NCI-H2196 treated with DMSO at 0.1 percent for 48 hours (cell line): ENCODE data around the gene CCDC137.
"Not testable (repeated sequence)": the region's sequence is repeated elsewhere in the genome, so short reads cannot be mapped to it uniquely, and the experiment has no call there.

Source experiments
- DNase-seq: peaks from one replicate; lab custom pipeline; 2025; ENCODE audit not compliant: unreplicated experiment; lab: John Stamatoyannopoulos, UW

CCDC137 gene, protein sequence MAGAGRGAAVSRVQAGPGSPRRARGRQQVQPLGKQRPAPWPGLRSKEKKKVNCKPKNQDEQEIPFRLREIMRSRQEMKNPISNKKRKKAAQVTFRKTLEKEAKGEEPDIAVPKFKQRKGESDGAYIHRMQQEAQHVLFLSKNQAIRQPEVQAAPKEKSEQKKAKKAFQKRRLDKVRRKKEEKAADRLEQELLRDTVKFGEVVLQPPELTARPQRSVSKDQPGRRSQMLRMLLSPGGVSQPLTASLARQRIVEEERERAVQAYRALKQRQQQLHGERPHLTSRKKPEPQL

DNA sequence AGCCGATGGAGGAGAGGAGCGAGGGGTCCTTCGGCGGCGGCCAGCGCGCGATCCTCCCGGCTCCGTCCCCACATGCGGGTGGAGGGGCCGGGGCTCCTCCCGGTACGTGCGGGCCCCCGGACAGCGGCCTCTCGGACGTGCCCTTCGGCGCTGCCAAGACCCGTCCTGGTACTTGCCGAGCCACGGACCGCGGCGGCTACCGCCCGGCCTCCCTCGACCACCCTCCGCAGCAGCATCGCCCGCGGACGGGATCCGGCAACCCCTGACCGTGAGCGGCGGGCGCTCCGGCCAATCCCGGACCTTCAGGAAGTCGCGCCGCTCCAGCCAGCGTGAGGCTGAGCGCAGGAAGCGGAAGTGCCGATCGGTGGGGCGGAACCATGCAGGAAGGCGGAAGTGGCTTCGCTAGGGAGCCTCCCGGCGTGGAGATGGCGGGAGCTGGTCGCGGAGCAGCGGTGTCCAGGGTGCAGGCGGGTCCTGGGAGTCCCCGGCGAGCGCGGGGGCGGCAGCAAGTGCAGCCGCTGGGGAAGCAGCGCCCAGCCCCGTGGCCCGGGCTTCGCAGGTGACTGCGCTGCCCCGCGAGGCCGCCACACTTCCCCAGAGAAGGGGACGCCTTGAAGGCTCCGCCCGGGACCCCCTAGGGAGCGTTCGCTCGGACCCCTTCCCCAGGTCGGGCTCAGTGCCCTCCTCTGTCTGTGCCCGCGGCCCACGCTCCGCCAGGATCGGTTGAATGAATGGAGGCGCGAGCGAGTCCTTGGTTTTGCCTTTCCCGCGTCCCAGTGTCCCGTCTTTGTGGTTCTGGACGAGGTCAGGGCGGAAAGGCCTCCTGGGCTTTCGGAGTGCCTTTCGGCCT lies at the start of gene CCDC137, which contains the start of gene OXLD1:
Gene CCDC137 (plus strand): TSS at position 396 of the 850 bp plus-strand sequence. CDS start 30 bp downstream, at position 426.
Gene OXLD1 (minus strand): TSS at position 264 of the 850 bp plus-strand sequence. CDS start 28 bp downstream, at position 236.
- DNase-seq = peak; percentile 95

DNA sequence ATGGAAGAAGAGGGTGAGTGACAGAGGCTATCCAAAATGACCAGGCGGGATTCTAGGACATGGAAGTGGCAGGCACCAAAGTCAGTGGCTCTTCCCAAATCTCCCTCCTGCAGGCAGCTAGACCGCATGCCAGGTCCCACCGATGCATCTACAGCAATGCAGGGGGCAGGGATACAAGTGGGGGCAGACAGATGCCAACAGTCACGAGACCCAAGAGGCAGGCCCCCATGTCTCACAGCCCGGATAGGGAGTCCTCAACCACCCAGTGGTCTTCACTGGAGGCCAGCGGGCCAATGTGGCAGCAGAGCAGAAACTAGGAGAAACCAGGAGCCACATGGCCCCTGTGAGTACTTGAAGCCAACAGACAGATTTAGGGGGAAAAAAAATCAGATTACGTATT lies 49.7 kb upstream of the CCDC137 start:
- no peak for DNase-seq

DNA sequence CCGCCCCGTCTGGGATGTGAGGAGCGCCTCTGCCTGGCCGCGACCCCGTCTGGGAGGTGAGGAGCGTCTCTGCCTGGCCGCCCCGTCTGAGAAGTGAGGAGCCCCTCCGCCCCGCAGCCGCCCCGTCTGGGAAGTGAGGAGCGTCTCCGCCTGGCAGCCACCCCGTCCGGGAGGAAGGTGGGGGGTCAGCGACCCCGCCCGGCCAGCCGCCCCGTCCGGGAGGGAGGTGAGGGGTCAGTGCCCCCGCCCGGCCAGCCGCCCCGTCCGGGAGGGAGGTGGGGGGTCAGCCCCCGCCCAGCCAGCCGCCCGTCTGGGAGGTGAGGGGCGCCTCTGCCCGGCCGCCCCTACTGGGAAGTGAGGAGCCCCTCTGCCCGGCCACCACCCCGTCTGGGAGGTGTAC lies 48.2 kb upstream of the CCDC137 start:
- DNase-seq = not testable (repeated sequence)

GRCh38 chr17:81621494-81622130 lies 44.9 kb upstream of the CCDC137 start:
- DNase-seq = no peak

DNA sequence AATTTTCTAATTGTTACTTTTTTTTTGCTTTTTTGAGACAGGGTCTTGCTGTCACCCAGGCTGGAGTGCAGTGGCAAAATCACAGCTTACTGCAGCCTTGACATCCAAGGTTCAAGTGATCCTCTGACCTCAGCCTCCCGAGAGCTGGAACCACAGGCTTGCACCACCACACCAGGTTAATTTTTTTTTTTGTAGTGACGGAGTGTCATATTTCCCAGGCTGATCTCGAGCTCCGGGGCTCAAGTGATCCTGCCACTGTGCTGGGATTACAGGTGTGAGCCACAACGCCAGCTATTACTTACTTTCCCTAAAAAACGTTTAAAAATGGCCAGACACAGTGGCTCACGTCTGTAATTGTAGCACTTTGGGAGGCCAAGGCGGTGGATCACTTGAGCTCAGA lies 36.3 kb upstream of the CCDC137 start:
- DNase-seq = no peak

DNA sequence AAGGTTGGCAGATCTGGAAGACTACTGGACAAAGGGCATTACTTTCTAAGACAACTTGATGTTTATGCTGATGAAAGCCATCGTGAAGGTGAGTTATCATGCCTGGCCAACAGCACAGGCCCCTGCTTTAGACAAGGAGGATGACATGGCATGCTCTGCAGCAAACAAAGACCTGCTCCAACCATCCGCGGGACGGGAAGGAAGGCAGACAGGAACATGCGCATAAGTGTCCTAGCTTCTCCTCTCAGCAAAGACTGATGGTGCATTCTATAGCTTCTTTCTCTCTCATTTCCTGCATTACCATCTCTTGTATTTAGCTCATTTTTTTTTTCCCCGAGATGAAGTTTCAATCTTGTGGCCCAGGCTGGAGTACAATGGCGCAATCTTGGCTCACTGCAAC lies 35.1 kb upstream of the CCDC137 start:
- no peak for DNase-seq

DNA sequence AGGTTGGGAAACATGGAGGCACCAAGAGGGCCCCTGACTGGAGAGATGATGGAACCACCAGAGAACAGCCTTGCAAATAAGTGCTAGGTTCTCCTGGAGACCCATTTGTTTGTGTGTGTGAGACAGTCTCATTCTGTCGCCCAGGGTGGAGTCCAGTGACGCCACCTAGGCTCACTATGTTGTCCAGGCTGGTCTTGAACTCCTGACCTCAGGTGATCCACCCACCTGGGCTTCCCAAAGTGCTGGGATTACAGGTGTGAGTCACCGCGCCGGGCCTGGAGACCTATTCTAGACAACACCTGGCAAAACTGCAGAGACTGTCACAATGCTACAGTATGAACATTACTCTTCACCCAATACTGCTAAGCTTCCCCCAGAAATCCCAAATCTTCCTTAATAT lies 31.1 kb upstream of the CCDC137 start:
- no peak for DNase-seq

DNA sequence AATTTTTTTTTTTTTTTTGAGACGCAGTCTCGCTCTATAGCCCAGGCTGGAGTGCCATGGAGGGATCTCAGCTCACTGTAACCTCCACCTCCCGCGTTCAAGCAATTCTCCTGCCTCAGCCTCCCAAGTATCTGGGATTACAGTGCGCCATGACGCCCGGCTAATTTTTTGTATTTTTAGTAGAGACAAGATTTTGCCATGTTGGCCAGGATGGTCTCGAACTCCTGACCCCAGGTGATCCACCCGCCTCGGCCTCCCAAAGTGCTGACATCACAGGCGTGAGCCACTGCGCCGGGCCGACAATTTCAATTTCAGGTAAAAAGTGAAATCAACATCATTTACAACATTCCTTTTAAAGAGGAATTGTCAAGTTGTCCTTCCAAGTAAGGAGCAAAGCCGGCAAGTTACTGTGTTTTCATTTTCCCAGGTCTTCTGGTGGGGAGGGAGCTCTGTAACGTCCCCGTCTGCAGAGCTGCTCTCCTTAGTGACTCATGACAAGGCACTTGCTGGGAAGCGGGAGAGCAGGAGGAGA lies 30.5 kb upstream of the CCDC137 start:
- no peak for DNase-seq

DNA sequence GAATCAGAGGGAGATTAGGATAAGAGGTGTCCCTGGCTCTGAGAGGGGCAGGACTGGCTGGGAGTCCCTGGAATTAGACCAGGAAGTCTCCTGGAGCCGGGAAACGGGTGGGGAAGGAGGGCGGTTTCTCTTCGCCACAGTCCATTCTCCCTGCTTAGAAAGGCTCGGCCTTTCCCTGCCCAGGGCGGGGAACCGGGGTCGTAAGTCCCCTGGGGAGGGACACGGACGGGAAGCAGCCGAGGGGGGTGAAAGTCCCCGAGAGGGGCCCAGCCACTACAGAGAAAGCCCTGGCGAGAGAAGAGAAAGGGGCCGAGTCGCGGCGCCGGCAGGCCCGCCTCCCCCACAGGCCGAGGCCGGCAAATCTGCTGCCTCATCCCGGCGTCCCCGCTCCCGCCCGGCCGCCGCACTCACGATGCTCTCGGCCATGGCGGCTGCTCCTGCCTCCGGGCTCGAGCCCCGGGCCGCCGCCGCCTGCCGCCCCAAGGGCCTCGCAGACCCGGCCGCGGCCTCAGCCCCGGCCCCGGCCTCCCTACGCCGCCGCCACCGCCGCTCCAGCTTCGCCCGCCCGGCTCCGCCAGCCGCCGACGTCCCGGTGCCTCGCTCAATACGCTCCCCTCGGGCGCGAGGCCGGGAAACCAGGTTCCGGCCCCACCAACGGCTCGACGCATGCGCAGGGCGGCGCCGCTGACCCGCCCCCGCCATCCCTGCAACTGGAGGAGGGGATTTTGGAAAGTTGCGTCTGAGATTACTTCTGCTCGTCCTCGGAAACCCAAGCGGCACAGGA lies 29.8 kb upstream of the CCDC137 start, which contains the start of the genes NPLOC4 and TSPAN10:
Gene NPLOC4 (minus strand): TSS at position 608 of the 784 bp plus-strand sequence. CDS start 182 bp downstream, at position 426.
Gene TSPAN10 (plus strand): TSS at position 692 of the 784 bp plus-strand sequence. CDS start 5,217 bp downstream, outside the sequence.
- DNase-seq = peak; percentile 88

GRCh38 chr17:81638683-81639082 lies 27.9 kb upstream of the CCDC137 start:
- DNase-seq = no peak

DNA sequence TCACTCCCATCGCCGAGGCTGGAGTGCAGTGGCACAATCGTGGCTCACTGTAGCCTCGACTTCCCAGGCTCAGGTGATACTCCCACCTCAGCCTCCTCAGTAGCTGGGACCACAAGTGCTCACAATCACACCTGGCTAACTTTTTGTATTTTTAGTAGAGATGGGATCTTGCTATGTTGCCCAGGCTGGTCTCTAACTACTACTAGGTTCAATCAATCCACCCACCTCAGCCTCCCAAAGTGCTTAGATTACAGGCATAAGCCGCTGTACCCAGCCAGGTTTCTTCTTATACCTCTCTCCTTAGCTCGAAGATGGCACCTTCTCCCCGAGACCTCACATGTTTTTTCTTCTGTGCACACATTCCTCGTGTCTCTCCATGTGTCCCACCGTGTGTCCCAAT lies 26.5 kb upstream of the CCDC137 start:
- DNase-seq = no peak

DNA sequence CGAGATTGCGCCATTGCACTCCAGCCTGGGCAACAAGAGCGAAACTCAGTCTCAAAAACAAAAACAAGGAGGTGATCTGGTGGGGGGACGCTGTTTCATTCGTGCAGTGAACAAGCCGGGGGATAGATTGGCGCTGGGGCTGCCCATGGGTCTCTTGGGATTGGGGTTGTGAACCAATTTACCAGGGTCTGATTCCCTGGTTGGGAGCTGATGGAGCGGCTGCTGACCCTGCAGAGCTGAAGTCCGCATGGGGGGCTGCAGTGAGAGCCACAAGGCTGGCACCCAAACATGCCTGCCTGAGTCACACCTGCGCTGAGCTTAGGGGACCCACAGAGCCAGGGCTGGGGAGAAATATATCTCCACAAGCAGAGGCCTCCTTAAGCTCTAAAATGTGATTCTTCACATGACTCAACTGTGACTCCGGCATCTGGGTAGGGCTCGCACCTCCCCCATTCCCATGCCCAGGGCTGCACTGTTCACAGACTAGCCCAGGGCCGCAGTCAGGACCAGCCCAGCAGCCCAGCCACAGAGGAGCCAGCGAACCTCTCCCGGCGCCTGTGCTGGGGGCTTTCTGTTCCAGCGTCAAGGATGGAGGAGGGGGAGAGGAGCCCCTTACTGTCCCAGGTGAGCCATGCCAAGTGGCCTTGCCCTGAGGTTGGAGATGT lies 24.6 kb upstream of the CCDC137 start:
- no peak for DNase-seq

GRCh38 chr17:81644496-81644895 lies 22.0 kb upstream of the CCDC137 start:
- DNase-seq = no peak

GRCh38 chr17:81644976-81645952 lies 21.3 kb upstream of the CCDC137 start:
- DNase-seq = no peak

DNA sequence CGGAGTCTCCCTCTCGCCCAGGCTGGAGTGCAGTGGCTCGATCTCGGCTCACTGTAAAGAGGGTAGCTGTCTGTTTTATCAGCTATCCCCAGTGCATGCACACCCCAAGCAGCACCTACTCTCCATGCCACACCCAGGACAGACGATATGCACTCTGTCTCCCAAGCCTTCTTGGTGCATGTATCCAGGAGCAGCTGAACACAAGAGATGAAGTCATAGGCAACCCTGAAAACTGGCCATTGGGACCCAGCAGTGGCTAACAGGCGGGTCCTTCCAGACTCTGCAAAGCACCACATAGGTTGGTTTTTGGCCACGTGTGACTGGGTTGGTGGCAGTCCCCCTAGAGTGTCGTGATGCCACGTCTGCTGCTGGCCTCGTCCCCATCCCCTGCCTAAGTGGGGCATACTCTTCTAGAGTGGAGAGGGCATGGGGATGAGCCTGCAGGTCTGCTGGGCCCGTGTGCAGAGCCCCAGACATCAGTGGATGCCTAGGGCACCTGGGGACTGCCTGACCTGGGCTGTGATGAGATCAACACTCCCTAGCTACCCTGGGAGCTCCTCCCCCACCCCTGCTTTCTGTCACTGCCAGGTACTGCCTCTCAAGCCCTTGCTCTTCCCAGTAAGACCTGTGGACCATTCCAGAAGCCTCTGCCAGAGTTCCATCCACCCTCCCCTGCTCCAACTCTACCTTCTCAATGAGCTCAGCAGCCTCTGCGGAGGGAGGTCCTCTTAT lies 19.5 kb upstream of the CCDC137 start:
- DNase-seq = no peak

DNA sequence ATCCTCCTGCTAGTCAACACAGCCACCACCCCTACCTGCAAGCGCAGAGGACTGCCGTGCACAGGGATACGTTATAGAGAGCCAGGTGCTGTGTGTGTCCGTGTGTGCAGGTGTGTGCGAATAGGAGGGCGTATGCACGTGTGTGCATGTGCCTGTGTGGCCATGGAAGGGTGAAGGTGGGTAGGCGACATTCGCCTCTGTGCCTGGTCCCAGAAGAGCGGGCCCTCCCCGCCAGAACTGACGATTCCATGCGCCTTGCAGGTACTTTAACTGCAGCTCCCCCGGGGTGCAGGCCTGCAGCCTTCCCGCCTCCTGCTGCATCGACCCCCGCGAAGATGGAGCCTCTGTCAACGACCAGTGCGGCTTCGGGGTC lies 18.9 kb upstream of the CCDC137 start:
- no peak for DNase-seq

DNA sequence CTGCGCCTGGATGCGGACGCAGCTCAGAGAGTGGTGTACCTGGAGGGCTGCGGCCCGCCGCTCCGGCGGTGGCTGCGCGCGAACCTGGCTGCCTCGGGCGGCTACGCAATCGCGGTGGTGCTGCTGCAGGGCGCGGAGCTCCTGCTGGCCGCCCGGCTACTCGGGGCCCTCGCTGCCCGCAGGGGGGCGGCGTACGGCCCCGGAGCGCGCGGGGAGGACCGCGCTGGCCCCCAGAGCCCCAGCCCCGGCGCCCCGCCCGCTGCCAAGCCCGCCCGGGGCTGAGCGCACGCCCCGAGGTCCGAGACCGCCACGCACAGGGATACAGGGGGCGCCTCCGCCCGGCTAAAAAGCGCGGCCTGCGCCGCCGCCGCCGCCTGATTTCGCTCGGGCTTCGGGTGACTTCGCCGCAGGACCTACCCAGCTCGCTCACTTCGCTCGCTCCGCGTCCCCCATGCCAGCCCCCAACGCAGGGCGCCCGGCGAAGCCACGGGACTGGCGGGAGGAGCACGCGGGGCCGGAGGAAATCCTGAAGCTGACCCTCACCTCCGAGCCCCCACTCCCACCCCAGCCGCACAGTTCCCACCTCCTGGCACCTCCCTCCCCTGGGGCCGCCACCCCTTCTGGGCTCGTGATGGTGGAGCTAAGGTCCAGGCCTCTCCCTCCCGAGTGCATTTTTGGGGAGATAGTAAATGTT lies 18.4 kb upstream of the CCDC137 start:
- DNase-seq = no peak
